HepG2 (cell line): Measurements from ENCODE around the gene HS6ST1. TPM values are rescaled to one million over a fixed set of nuclear protein-coding genes. Genes with fewer than 3 reads are reported as not detected.

ENCODE experiments used
- ATAC-seq: fragments of 200-7000 bp; cut with Tn5 transposase; 3 replicates; pipeline ENCODE4 v1.9.1; 2020; ENCODE audit warnings: mild to moderate bottlenecking, moderate library complexity
- BruUV-seq: library from RNA; stranded (reverse); fragments of 400-500 nt; replicated peaks from 2 replicates; lab custom pipeline; 2021; lab: Mats Ljungman, UMichigan
- CTCF ChIA-PET: fragments of 300-600 bp; formaldehyde crosslinking; extraction: SDS; loops from one replicate; lab custom pipeline; 2021; ENCODE audit warnings: low total read pairs, inconsistent platforms, low intra/inter-chr PET ratio; lab: Yijun Ruan, JAX
- POLR2A ChIA-PET: fragments of 350-600 bp; sonication (Branson Sonifier 250); formaldehyde crosslinking; loops from one replicate; lab custom pipeline; 2020; ENCODE audit warnings: antibody characterized with exemption, inconsistent platforms; lab: Yijun Ruan, JAX
- DNase-seq: peaks from one replicate; pipeline ENCODE4 v3.0.0-alpha.2; 2015; ENCODE audit warnings: low spot score
- FAIRE-seq: peaks from 3 replicates; lab custom pipeline; 2011; peaks lifted over from hg19 to GRCh38; lab: Jason Lieb, UNC
- H2AFZ ChIP-seq: one replicate; pipeline ENCODE4 v1.6.1; 2011; ENCODE audit warnings: low read length, inconsistent platforms
- H3K27ac ChIP-seq: fragments of 300-600 bp; 3 replicates; pipeline ENCODE4 v1.8.0; 2011; ENCODE audit warnings: mixed run types, mild to moderate bottlenecking, mixed read lengths, low read length, inconsistent platforms; ENCODE audit not compliant: insufficient read depth; ENCODE audit errors: extremely low read length
- H3K27me3 ChIP-seq, 2 experiments: fragments of 200-600 bp in 1 of 2; 2 replicates in 1 of 2; 3 replicates in 1 of 2; pipeline versions ENCODE4 v1.6.0 to v1.8.0; 2011; ENCODE audit warnings: low read length in 2 of 2, mild to moderate bottlenecking in 2 of 2, moderate library complexity in 2 of 2, inconsistent platforms in 1 of 2; ENCODE audit not compliant: insufficient read depth in 2 of 2, control insufficient read depth in 1 of 2
- H3K36me3 ChIP-seq, 2 experiments: fragments of 200-600 bp in 1 of 2; replicated peaks in 1 of 2; 2 replicates in 1 of 2; 3 replicates in 1 of 2; pipeline versions ENCODE4 v1.5.1 to v1.8.0; 2011; ENCODE audit warnings: low read length in 2 of 2, inconsistent platforms in 1 of 2; ENCODE audit not compliant: insufficient read depth in 2 of 2, control insufficient read depth in 1 of 2
- H3K4me1 ChIP-seq: 2 replicates; pipeline ENCODE4 v1.5.1; 2012; ENCODE audit warnings: low read length, inconsistent platforms; ENCODE audit not compliant: insufficient read depth
- H3K4me2 ChIP-seq: 2 replicates; pipeline ENCODE4 v1.6.0; 2011; ENCODE audit warnings: low read depth, low read length, inconsistent platforms
- H3K4me3 ChIP-seq, 3 experiments: fragments of 200-600 bp in 1 of 3; sonication (generic), shearing (Covaris generic) in 1 of 3; replicated peaks in 1 of 3; 2 replicates each; pipeline ENCODE4 v1.5.1; 2011 to 2016; ENCODE audit warnings: low read length in 3 of 3, inconsistent platforms in 2 of 3, low read depth in 2 of 3, mild to moderate bottlenecking in 2 of 3, control low read depth in 1 of 3, mixed read lengths in 1 of 3; ENCODE audit not compliant: insufficient read depth in 1 of 3
- H3K79me2 ChIP-seq: one replicate; pipeline ENCODE4 v1.6.1; 2011; ENCODE audit warnings: low read length, inconsistent platforms; ENCODE audit not compliant: insufficient read depth
- H3K9ac ChIP-seq: 2 replicates; pipeline ENCODE4 v1.6.0; 2011; ENCODE audit warnings: mild to moderate bottlenecking, low read depth, low read length, inconsistent platforms; ENCODE audit not compliant: insufficient read depth
- H3K9me3 ChIP-seq: 2 replicates; pipeline ENCODE4 v1.5.1; 2012; ENCODE audit warnings: mild to moderate bottlenecking, low read length
- H4K20me1 ChIP-seq: 2 replicates; pipeline ENCODE4 v1.6.0; 2011; ENCODE audit warnings: inconsistent platforms, mild to moderate bottlenecking, low read length, moderate library complexity; ENCODE audit not compliant: insufficient read depth
- AGO2 ChIP-seq: fragments of 200-400 bp; formaldehyde crosslinking; optimal IDR thresholded peaks from 2 replicates; pipeline ENCODE3; 2017; ENCODE audit warnings: mild to moderate bottlenecking, low read depth, low read length, moderate library complexity
- ASH2L ChIP-seq: fragments of 300-600, 200-600 bp; sonication (generic); IDR thresholded peaks from 2 replicates; pipeline ENCODE4 v1.7.0; 2017; ENCODE audit warnings: low read depth, mild to moderate bottlenecking, moderate library complexity, mixed read lengths, low read length; ENCODE audit not compliant: insufficient read length
- FOXA3 ChIP-seq: IDR thresholded peaks from 2 replicates; pipeline ENCODE4 v1.6.1; 2016; ENCODE audit warnings: missing genetic modification reagents, missing compliant biosample characterization
- GATA4 ChIP-seq: sonication (generic); IDR thresholded peaks from 2 replicates; pipeline ENCODE4 v1.6.1; 2016; ENCODE audit warnings: antibody characterized with exemption, low read depth, borderline replicate concordance
- PCBP2 ChIP-seq: fragments of 200-400 bp; formaldehyde crosslinking; optimal IDR thresholded peaks from 2 replicates; pipeline ENCODE3; 2018; ENCODE audit warnings: low read length, low read depth; ENCODE audit not compliant: poor library complexity, severe bottlenecking
- POLR2G ChIP-seq: fragments of 200-400 bp; formaldehyde crosslinking; IDR thresholded peaks from 2 replicates; pipeline ENCODE4 v1.6.1; 2018; ENCODE audit warnings: mild to moderate bottlenecking, low read depth, low read length, moderate library complexity
- RBM22 ChIP-seq: fragments of 200-400 bp; formaldehyde crosslinking; optimal IDR thresholded peaks from 2 replicates; pipeline ENCODE3; 2017; ENCODE audit warnings: mild to moderate bottlenecking, low read length, moderate library complexity
- ZNF34 ChIP-seq: sonication (generic); formaldehyde crosslinking; IDR thresholded peaks from 2 replicates; pipeline ENCODE4 v1.4.0; 2020; ENCODE audit warnings: mild to moderate bottlenecking, missing genetic modification reagents, borderline replicate concordance
- ZNF564 ChIP-seq: sonication (generic); formaldehyde crosslinking; IDR thresholded peaks from 2 replicates; pipeline ENCODE4 v1.8.1; 2023; ENCODE audit warnings: mild to moderate bottlenecking, missing genetic modification reagents
- WGBS: methylation state at CpG from one replicate; pipeline ENCODE4 v1.1.6; 2017; ENCODE audit warnings: low lambda C conversion rate; 5-methylcytosine and 5-hydroxymethylcytosine counted together
- in situ Hi-C: cut with HindIII; loops from 2 replicates; pipeline ENCODE4 v1.10.0; 2017; ENCODE audit warnings: low pct_unique_long_range_greater_than_20kb; ENCODE audit not compliant: extremely low pct_ligation_motif_present
- intact Hi-C: fragments of 100-400 bp; cut with micrococcal nuclease; formaldehyde crosslinking; loops from one replicate; pipeline ENCODE4 v1.10.0; 2022; ENCODE audit not compliant: unreplicated experiment
- polyA plus RNA-seq, 8 experiments: library from polyadenylated mRNA; depleted of rRNA in 3 of 8; stranded (reverse) in 7 of 8; unstranded in 1 of 8; fragments of >200 nt; fragmentation: Illumina TruSeq in 4 of 8; extraction: Trizol in 4 of 8; gene quantifications; 2 replicates each; pipeline versions ENCODE4 v1.2.1 to v1.2.3, GENCODE V29; 2011 to 2016; ENCODE audit warnings: low read depth in 4 of 8, missing spikeins in 1 of 8, mixed read lengths in 1 of 8; ENCODE audit not compliant: insufficient read depth in 1 of 8
- total RNA-seq, 5 experiments: library from RNA; depleted of rRNA; stranded (reverse); fragments of >200 nt; fragmentation: Illumina TruSeq; extraction: Trizol; gene quantifications; 2 replicates each; pipeline ENCODE4 v1.2.3, GENCODE V29; 2016; ENCODE audit warnings: low read depth in 1 of 5
- TF ChIP-seq, protein P1 (sequence below): sonication (generic); formaldehyde crosslinking; IDR thresholded peaks from 2 replicates; pipeline ENCODE4 v1.5.0; 2020; ENCODE audit warnings: missing genetic modification reagents
- TF ChIP-seq, protein P2 (sequence below): IDR thresholded peaks from 2 replicates; pipeline ENCODE4 v1.6.1; 2016; ENCODE audit warnings: control low read depth
- TF ChIP-seq, protein P3 (sequence below): IDR thresholded peaks from 2 replicates; pipeline ENCODE4 v1.6.1; 2012; ENCODE audit warnings: inconsistent platforms

HS6ST1 gene
- total and polyA plus RNA-seq, 2 of the 13 experiments (the other 11 are each of a cell fraction or from before 2014, with no cell fraction given): 34.5 to 84.6 TPM

DNA sequence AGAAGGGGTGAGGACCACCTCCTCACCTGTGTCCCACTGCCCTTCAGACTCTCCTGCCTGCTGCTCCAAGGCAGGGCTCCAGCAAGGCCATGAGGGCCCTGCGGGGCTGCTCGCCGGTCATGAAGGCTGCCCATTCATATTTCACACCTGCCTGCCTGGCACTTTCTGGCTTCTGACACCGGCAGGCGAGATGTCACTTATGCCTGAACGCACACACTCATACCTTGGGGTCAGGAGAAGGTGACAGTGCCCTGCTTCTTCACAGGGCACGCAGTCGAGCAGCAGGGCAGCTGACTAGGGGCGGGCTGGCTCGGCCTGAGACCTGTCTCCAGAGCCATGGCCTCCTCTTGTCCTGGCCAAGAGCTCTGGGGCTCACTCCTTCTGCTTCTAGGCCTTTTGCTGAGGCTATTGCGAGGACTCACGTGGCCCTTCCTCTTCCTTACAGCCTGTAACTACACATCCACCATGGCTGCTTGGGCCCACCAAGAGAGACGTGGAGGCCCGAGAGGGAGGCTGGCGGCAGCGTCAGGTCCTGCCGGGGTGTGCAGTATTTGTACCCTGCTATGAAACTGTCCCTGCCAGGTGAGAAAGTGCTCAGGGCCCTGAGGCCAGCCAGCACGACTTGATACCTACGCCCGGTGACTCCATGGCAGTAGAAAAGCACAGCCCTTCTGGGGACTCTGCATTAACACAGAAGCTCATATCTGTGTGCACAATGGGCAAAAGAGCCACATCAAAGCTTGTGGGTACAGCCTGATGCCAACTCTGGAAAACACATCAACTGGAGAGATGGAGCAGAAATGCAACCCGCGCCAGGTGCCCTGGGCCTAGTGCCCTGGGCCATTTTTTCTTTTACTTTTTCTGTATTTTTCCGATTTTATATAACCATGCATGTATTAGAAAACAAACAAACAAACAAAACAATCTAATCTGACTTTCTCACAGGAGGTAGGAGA is 30.6 kb downstream of the HS6ST1 start (continued):
- TF ChIP-seq, protein P1, sequence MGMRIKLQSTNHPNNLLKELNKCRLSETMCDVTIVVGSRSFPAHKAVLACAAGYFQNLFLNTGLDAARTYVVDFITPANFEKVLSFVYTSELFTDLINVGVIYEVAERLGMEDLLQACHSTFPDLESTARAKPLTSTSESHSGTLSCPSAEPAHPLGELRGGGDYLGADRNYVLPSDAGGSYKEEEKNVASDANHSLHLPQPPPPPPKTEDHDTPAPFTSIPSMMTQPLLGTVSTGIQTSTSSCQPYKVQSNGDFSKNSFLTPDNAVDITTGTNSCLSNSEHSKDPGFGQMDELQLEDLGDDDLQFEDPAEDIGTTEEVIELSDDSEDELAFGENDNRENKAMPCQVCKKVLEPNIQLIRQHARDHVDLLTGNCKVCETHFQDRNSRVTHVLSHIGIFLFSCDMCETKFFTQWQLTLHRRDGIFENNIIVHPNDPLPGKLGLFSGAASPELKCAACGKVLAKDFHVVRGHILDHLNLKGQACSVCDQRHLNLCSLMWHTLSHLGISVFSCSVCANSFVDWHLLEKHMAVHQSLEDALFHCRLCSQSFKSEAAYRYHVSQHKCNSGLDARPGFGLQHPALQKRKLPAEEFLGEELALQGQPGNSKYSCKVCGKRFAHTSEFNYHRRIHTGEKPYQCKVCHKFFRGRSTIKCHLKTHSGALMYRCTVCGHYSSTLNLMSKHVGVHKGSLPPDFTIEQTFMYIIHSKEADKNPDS: no peak
- TF ChIP-seq AGO2 (peak; percentile 88), GATA4 (no peak), ZNF564 (CRISPR knock-in tag) (no peak), POLR2G (peak; percentile 7; the same call in 1 of the 2 replicates)

DNA sequence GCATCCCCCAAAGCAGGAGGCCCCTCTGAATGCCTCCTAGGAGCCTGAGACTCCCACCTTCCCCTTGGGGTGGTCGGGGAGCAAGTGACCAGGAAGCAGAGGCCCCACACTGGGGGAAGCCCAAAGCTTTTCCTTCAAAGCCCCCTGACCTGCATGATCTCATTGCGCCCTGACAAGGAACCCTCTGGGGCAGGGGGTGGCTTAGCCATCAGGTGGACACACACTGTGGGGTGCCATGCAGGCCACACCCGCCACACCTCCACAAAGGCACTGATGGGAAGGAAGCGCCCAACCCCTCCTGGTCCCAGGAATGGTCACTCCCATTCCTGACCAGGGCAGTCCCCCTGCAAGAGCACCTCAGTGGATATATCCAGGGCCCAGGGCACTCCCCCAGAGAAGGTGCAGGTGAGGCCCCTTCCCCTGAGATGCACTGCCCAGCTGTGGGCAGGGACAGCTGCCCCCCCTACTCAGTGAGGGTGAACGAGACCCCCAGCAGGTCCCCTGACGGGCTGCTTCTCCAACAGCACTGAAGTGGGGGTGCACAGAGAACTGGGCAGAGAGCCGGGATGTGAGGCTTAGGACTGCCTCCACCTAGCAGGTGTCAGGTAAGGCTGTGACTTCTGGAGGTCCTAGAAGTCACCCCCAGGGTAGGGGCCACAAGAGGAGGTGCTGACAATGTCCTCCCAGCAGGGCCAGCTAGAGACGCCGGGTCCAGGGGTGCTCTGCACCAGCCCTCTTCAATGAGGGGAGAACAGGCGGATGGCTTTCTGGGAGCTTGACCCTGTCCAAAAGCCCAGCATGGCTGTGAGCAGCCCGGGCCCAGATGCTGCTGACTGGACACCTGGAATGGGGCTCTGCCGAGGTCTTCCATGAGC is 31.5 kb downstream of the HS6ST1 start:
- in situ Hi-C loops: no loop called here
- intact Hi-C loops: no loop called here
- Histone ChIP-seq H3K27me3 (no peaks in the 10 kb centered on the region), H4K20me1 (peaks cover 77% of the 10 kb centered on the region; the same call in 1 of the 2 replicates), H3K36me3 (peaks cover 30 to 74% of the 10 kb centered on the region in 2 experiments), H3K4me2 (no peak overlapping the region), H2AFZ (no peak overlapping the region), H3K9ac (no peak overlapping the region), H3K79me2 (peaks cover 82% of the 10 kb centered on the region), H3K4me1 (no peaks in the 10 kb centered on the region), H3K27ac (no peak overlapping the region), H3K9me3 (no peaks in the 10 kb centered on the region), H3K4me3 (no peak overlapping the region)
- CTCF ChIA-PET: no interaction called here
- POLR2A ChIA-PET: no interaction called here
- WGBS: 96% methylated on average over 8 of the region's 12 CpGs
- BruUV-seq: no TSS peak
- FAIRE-seq (no peak), DNase-seq (no peak), ATAC-seq (no peak)
- TF ChIP-seq FOXA3 (CRISPR knock-in tag) (no peak), POLR2G (0 out of 2 replicates have a peak, but pooled peaks have one; percentile 2), RBM22 (peak; percentile 15), ASH2L (no peak), ZNF34 (CRISPR knock-in tag) (no peak), PCBP2 (no peak)
- TF ChIP-seq, protein P2, sequence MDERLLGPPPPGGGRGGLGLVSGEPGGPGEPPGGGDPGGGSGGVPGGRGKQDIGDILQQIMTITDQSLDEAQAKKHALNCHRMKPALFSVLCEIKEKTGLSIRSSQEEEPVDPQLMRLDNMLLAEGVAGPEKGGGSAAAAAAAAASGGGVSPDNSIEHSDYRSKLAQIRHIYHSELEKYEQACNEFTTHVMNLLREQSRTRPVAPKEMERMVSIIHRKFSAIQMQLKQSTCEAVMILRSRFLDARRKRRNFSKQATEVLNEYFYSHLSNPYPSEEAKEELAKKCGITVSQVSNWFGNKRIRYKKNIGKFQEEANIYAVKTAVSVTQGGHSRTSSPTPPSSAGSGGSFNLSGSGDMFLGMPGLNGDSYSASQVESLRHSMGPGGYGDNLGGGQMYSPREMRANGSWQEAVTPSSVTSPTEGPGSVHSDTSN (CRISPR knock-in tag): no peak
- TF ChIP-seq, protein P3, sequence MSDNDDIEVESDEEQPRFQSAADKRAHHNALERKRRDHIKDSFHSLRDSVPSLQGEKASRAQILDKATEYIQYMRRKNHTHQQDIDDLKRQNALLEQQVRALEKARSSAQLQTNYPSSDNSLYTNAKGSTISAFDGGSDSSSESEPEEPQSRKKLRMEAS: no peak
